Neural progenitor cell (in vitro differentiated cells): Measurements from ENCODE around the gene LYZL4.

ENCODE experiments used
- EZH2 ChIP-seq: fragments of 200-600 bp; sonication (generic); IDR thresholded peaks from 2 replicates; pipeline ENCODE4 v1.6.1; 2017; ENCODE audit warnings: antibody characterized with exemption, mild to moderate bottlenecking, moderate library complexity
- EZH2phosphoT487 ChIP-seq: fragments of 200-600 bp; sonication (generic); IDR thresholded peaks from 2 replicates; pipeline ENCODE4 v1.6.1; 2017; ENCODE audit warnings: antibody characterized with exemption
- TF ChIP-seq, protein P1 (sequence below): fragments of 200-600 bp; sonication (generic); IDR thresholded peaks from 2 replicates; pipeline ENCODE4 v1.5.1; 2017; ENCODE audit warnings: antibody characterized with exemption, mild to moderate bottlenecking

DNA sequence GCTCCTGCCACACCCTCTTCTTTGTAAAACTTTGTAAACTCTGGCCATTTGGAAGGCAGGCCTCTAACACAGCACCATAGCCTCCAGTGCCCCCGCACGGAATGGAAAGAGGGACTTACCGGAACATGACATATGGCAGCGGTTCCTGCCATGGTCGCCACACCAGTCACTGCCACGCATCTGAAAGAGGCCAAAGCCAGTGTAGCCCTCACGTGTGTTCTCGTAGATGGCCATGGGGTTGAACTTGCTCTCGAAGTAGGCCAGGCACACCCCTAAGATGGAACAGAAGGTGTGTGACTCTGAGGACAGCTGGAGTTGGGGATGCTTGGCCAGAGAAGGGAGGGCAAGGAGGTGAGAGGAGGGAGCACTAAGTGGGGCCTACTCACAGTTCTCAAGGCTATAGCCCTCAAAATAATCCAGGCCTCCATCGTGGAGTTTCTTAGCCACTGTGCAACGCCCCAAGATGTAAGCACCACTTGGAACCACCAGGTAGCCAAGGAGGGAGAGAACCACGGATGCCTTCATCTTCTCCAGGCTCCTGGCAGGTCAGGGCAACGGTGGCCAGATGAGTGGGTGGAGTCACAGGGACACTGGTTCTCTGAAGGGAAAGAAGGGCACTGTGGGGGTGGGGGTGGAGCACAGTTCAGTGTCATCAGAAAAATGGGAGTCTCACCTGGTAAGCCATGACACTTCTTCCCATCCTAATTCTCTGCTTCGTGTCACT is 3.5 kb downstream of the LYZL4 start:
- TF ChIP-seq, protein P1, sequence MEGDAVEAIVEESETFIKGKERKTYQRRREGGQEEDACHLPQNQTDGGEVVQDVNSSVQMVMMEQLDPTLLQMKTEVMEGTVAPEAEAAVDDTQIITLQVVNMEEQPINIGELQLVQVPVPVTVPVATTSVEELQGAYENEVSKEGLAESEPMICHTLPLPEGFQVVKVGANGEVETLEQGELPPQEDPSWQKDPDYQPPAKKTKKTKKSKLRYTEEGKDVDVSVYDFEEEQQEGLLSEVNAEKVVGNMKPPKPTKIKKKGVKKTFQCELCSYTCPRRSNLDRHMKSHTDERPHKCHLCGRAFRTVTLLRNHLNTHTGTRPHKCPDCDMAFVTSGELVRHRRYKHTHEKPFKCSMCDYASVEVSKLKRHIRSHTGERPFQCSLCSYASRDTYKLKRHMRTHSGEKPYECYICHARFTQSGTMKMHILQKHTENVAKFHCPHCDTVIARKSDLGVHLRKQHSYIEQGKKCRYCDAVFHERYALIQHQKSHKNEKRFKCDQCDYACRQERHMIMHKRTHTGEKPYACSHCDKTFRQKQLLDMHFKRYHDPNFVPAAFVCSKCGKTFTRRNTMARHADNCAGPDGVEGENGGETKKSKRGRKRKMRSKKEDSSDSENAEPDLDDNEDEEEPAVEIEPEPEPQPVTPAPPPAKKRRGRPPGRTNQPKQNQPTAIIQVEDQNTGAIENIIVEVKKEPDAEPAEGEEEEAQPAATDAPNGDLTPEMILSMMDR: no peak
- TF ChIP-seq EZH2 (no peak), EZH2phosphoT487 (no peak)
